HL-60 (cell line): ENCODE data around the gene IRF5.

Experiments used
- DNase-seq, 2 experiments: peaks; one replicate each; pipeline ENCODE4 v3.0.0-alpha.2; 2010 to 2020; ENCODE audit warnings: low read depth in 1 of 2, low spot score in 1 of 2
- H3K27ac ChIP-seq: fragments of 250-450 bp; sonication (Bioruptor Pico); replicated peaks from 2 replicates; pipeline ENCODE4 v1.5.1; 2020; ENCODE audit warnings: mild to moderate bottlenecking, moderate library complexity
- H3K27me3 ChIP-seq: fragments of 250-450 bp; sonication (Bioruptor Pico); 2 replicates; pipeline ENCODE4 v1.5.1; 2021; ENCODE audit warnings: mild to moderate bottlenecking, moderate library complexity; ENCODE audit not compliant: insufficient read depth, poor library complexity, severe bottlenecking
- H3K4me3 ChIP-seq: replicated peaks from 2 replicates; pipeline ENCODE4 v1.5.1; 2011; ENCODE audit warnings: mild to moderate bottlenecking, control low read depth, low read length; ENCODE audit not compliant: insufficient read depth
- GABPA ChIP-seq: IDR thresholded peaks from 2 replicates; pipeline ENCODE4 v1.6.1; 2012; ENCODE audit warnings: low read depth
- POLR2AphosphoS5 ChIP-seq: IDR thresholded peaks from 2 replicates; pipeline ENCODE4 v1.6.1; 2012; ENCODE audit warnings: low read depth
- SPI1 ChIP-seq: IDR thresholded peaks from 2 replicates; pipeline ENCODE4 v1.6.1; 2012; ENCODE audit warnings: low read depth, mild to moderate bottlenecking, borderline replicate concordance
- TF ChIP-seq, protein P1 (sequence below): IDR thresholded peaks from one replicate; pipeline ENCODE4 v1.5.1; 2011; ENCODE audit warnings: low read length, control low read depth, inconsistent platforms; ENCODE audit not compliant: insufficient read depth
- TF ChIP-seq, protein P2 (sequence below): IDR thresholded peaks from 2 replicates; pipeline ENCODE4 v1.6.1; 2012; ENCODE audit warnings: low read depth; ENCODE audit not compliant: insufficient replicate concordance

The IRF5 gene

DNA sequence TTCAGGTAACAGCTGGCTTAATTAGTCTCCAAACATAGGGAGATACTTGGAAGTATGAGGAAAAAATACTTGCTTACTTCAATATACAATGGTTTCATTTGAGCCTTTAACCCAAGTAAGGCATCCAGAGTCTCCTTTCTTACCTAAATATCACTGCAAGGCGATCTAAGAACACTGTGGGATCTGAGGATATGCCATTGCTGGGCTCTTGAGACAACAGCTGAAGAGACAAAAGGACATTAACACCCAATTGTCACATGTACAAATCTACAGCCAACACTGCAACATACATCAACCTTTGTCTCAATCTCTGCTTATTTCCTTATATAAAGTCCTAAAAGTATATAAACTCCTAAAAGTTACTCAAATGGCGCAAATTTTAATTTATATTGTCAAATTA lies 44.4 kb downstream of the IRF5 start:
- Histone ChIP-seq H3K4me3 (no peak overlapping the region), H3K27ac (no peak overlapping the region), H3K27me3 (no peaks in the 10 kb centered on the region)
- no peak for TF ChIP-seq POLR2AphosphoS5
- TF ChIP-seq, protein P1, sequence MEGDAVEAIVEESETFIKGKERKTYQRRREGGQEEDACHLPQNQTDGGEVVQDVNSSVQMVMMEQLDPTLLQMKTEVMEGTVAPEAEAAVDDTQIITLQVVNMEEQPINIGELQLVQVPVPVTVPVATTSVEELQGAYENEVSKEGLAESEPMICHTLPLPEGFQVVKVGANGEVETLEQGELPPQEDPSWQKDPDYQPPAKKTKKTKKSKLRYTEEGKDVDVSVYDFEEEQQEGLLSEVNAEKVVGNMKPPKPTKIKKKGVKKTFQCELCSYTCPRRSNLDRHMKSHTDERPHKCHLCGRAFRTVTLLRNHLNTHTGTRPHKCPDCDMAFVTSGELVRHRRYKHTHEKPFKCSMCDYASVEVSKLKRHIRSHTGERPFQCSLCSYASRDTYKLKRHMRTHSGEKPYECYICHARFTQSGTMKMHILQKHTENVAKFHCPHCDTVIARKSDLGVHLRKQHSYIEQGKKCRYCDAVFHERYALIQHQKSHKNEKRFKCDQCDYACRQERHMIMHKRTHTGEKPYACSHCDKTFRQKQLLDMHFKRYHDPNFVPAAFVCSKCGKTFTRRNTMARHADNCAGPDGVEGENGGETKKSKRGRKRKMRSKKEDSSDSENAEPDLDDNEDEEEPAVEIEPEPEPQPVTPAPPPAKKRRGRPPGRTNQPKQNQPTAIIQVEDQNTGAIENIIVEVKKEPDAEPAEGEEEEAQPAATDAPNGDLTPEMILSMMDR, result no peak
- DNase-seq, result no peak

DNA sequence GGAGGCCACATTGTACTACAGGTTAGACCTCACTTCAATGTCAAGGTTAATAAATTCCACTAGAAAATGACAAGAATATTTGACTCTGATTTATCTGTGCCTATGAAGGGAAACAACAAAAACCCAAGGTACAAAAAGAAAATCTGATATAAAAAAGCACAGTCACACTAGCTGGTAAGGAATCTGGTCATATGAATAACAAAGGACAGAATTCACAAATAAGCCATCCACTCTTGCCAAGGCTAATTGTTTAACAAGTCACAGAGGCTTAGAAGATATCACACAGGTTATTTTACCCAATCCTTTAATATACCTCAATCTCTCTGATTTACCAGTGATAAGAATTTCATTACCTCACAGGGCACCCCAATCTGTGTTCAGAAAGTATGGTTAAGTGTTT lies 47.9 kb downstream of the IRF5 start:
- Histone ChIP-seq H3K27ac (no peak overlapping the region), H3K27me3 (no peaks in the 10 kb centered on the region), H3K4me3 (no peak overlapping the region)
- no peak for TF ChIP-seq POLR2AphosphoS5
- TF ChIP-seq GABPA, result no peak
- no peak for TF ChIP-seq SPI1
- TF ChIP-seq, protein P1, result no peak
- TF ChIP-seq, protein P2, sequence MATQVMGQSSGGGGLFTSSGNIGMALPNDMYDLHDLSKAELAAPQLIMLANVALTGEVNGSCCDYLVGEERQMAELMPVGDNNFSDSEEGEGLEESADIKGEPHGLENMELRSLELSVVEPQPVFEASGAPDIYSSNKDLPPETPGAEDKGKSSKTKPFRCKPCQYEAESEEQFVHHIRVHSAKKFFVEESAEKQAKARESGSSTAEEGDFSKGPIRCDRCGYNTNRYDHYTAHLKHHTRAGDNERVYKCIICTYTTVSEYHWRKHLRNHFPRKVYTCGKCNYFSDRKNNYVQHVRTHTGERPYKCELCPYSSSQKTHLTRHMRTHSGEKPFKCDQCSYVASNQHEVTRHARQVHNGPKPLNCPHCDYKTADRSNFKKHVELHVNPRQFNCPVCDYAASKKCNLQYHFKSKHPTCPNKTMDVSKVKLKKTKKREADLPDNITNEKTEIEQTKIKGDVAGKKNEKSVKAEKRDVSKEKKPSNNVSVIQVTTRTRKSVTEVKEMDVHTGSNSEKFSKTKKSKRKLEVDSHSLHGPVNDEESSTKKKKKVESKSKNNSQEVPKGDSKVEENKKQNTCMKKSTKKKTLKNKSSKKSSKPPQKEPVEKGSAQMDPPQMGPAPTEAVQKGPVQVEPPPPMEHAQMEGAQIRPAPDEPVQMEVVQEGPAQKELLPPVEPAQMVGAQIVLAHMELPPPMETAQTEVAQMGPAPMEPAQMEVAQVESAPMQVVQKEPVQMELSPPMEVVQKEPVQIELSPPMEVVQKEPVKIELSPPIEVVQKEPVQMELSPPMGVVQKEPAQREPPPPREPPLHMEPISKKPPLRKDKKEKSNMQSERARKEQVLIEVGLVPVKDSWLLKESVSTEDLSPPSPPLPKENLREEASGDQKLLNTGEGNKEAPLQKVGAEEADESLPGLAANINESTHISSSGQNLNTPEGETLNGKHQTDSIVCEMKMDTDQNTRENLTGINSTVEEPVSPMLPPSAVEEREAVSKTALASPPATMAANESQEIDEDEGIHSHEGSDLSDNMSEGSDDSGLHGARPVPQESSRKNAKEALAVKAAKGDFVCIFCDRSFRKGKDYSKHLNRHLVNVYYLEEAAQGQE, result no peak
- DNase-seq, result no peak

DNA sequence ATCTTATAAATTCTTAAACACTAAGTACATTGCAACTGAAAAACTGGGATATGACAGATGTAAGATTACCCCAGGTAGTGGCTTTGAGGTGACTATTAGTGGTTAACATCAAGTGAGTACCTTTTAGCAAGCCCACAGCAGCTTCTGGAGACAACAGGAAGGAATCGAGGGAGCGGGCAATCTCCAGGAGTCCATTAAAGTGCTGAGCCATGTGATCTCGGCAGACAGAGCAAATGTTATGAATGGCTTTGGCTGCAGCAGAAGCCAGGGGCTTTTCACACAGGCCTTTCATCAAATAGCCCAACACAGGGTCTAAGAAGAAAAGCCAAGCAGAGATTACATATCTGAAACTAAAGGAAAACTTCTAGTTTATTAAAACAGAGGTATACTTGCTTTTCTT lies 48.9 kb downstream of the IRF5 start:
- TF ChIP-seq POLR2AphosphoS5 (no peak), GABPA (no peak), SPI1 (no peak)
- TF ChIP-seq, protein P1, result no peak
- TF ChIP-seq, protein P2, result no peak
- no peaks in the 10 kb centered on the region for H3K27me3 ChIP-seq
- H3K4me3 ChIP-seq, result no peak overlapping the region
- H3K27ac ChIP-seq, result no peak overlapping the region
- DNase-seq, result no peak

DNA sequence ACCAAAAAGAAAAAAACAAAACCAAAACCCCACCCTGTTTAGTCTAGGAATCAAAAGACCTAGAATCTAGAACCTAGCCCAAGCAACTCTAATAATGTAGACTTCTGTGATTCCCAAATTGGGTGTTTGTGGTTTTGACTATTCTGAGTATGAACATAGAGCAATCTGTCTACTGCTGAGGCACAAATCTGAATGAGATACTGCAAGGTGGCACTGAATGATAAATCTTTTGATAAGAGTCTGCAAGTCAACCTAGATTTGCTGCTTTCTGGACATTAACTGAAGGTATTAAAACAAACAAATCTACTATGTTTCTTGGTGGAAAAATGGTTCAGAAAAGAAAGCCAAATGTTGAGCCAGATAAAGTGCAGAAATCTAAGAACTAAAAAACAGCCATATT lies 50.6 kb downstream of the IRF5 start:
- no peak for DNase-seq
- no peak overlapping the region for H3K27ac ChIP-seq
- no peak overlapping the region for H3K4me3 ChIP-seq
- H3K27me3 ChIP-seq, result no peaks in the 10 kb centered on the region
- TF ChIP-seq, protein P2, result no peak
- TF ChIP-seq, protein P1, result no peak
- TF ChIP-seq SPI1 (no peak), POLR2AphosphoS5 (no peak), GABPA (no peak)
